Measurements from ENCODE around the gene BEAN1. TPM values are rescaled to one million over a fixed set of nuclear protein-coding genes. Genes with fewer than 3 reads are reported as not detected.
"Not testable (repeated sequence)": the region's sequence is repeated elsewhere in the genome, so short reads cannot be mapped to it uniquely, and the experiment has no call there.

The BEAN1 gene
- total RNA-seq, 1 experiment from 2014 or later: 0.24 TPM

DNA sequence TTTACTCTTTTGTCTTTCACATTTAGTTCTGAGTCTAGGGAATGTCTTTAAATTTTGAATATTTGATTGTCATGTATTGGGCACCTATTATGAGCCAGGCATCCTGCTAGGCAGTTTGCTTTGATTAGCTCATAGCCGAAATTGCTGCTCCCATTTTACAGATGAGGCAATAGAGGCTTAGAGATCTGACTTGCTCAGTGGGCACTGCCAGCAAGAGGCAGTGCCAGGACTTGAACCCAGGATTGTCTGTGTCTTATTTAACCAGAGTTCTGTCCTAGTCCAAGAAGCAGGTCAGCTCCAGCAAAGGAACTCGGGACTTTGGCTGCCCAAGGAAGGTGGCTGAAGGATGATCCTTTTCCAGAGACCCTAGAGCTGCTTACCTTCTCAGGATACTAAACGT is 24.5 kb downstream of the BEAN1 start:
- no peaks in the 10 kb centered on the region for H3K36me3 Mint-ChIP-seq (ENCODE audit: insufficient read depth in 1 of 3, low read depth in 3 of 3)
- no peak overlapping the region for H3K4ac ChIP-seq (ENCODE audit: low read depth, low read length)
- DNase-seq: no peak
- TF ChIP-seq CTCF (conservative IDR thresholded peaks at IDR 0.05): no peak
- H3K27ac Mint-ChIP-seq: no peak overlapping the region
- H3K18ac ChIP-seq (ENCODE audit: insufficient read length, low read depth, low read length): no peak overlapping the region
- H2BK15ac ChIP-seq (ENCODE audit: low read depth, low read length): no peak overlapping the region
- no peak overlapping the region for H3K14ac ChIP-seq (ENCODE audit: insufficient read depth, low read length)
- H3K27me3 ChIP-seq (ENCODE audit: insufficient read depth, low read length): no peaks in the 10 kb centered on the region
- H4K5ac ChIP-seq (ENCODE audit: insufficient read length, low read depth, low read length): no peak overlapping the region
- no peak overlapping the region for H2BK20ac ChIP-seq (ENCODE audit: low read depth, low read length, poor library complexity, severe bottlenecking)
- H2AK5ac ChIP-seq (ENCODE audit: insufficient read length, low read length): no peak overlapping the region
- H4K8ac ChIP-seq (replicated peaks; ENCODE audit: insufficient read length, low read depth, low read length): no peak overlapping the region
- no peaks in the 10 kb centered on the region for H3K79me2 ChIP-seq (ENCODE audit: insufficient read depth, low read length)
- H3K23ac ChIP-seq (ENCODE audit: insufficient read length, low read depth, low read length): no peak overlapping the region
- no peak overlapping the region for H3K9ac ChIP-seq (ENCODE audit: extremely low read depth, insufficient read length, low read length)
- no peaks in the 10 kb centered on the region for H3K9me3 ChIP-seq (ENCODE audit: control insufficient read depth, low read depth, low read length)
- H3K4me1 ChIP-seq (ENCODE audit: insufficient read depth, low read length): no peaks in the 10 kb centered on the region
- no peak overlapping the region for H3K4me3 Mint-ChIP-seq
- no peaks in the 10 kb centered on the region for H3K79me1 ChIP-seq (ENCODE audit: insufficient read depth, low read depth, low read length, poor library complexity, severe bottlenecking)
- no peak overlapping the region for H3K56ac ChIP-seq (ENCODE audit: insufficient read length, low read depth, low read length)
- peaks cover 8% of the 10 kb centered on the region for H3K27me3 Mint-ChIP-seq (ENCODE audit: low read depth)
- no peak overlapping the region for H3K27ac ChIP-seq (ENCODE audit: insufficient read length, low read depth, low read length)
- no peak overlapping the region for H2AFZ ChIP-seq (ENCODE audit: low read length)
- no peaks in the 10 kb centered on the region for H3K4me1 Mint-ChIP-seq
- no peak overlapping the region for H3K4me2 ChIP-seq (ENCODE audit: insufficient read depth, insufficient read length, low read length)
- no peak overlapping the region for H3T11ph ChIP-seq (ENCODE audit: low read length)
- H3K23me2 ChIP-seq (ENCODE audit: insufficient read length, low read depth, low read length, poor library complexity, severe bottlenecking): no peaks in the 10 kb centered on the region
- H3K9me3 Mint-ChIP-seq: no peaks in the 10 kb centered on the region
- no CpG with 5 or more reads among the region's 3 CpGs for WGBS (ENCODE audit: extremely low coverage, insufficient read length, low lambda C conversion rate)
- H2BK5ac ChIP-seq (ENCODE audit: insufficient read length, low read length): no peak overlapping the region
- H2BK12ac ChIP-seq (ENCODE audit: insufficient read length, low read depth, low read length): no peak overlapping the region
- no peak overlapping the region for H2BK120ac ChIP-seq (ENCODE audit: low read depth, low read length, poor library complexity, severe bottlenecking)
- H4K91ac ChIP-seq (ENCODE audit: insufficient read length, low read depth, low read length): no peak overlapping the region
- H4K20me1 ChIP-seq (ENCODE audit: control insufficient read depth, insufficient read depth, insufficient read length): no peaks in the 10 kb centered on the region

- not testable (repeated sequence) for H3K27me3 ChIP-seq (ENCODE audit: insufficient read depth, low read length); H3K4ac ChIP-seq (ENCODE audit: low read depth, low read length); H3K79me2 ChIP-seq (ENCODE audit: insufficient read depth, low read length); H4K8ac ChIP-seq (replicated peaks; ENCODE audit: insufficient read length, low read depth, low read length); H3K4me3 Mint-ChIP-seq; H2AFZ ChIP-seq (ENCODE audit: low read length); H2BK5ac ChIP-seq (ENCODE audit: insufficient read length, low read length); H3K56ac ChIP-seq (ENCODE audit: insufficient read length, low read depth, low read length); H3K9me3 Mint-ChIP-seq; H4K5ac ChIP-seq (ENCODE audit: insufficient read length, low read depth, low read length); H2BK12ac ChIP-seq (ENCODE audit: insufficient read length, low read depth, low read length); H3K23me2 ChIP-seq (ENCODE audit: insufficient read length, low read depth, low read length, poor library complexity, severe bottlenecking); H2BK20ac ChIP-seq (ENCODE audit: low read depth, low read length, poor library complexity, severe bottlenecking); H3K27ac ChIP-seq (ENCODE audit: insufficient read length, low read depth, low read length); H3T11ph ChIP-seq (ENCODE audit: low read length); H3K4me2 ChIP-seq (ENCODE audit: insufficient read depth, insufficient read length, low read length); H3K14ac ChIP-seq (ENCODE audit: insufficient read depth, low read length); H3K36me3 Mint-ChIP-seq (ENCODE audit: insufficient read depth in 1 of 3, low read depth in 3 of 3); DNase-seq; H2BK15ac ChIP-seq (ENCODE audit: low read depth, low read length); H3K23ac ChIP-seq (ENCODE audit: insufficient read length, low read depth, low read length); H3K4me1 ChIP-seq (ENCODE audit: insufficient read depth, low read length); H3K9ac ChIP-seq (ENCODE audit: extremely low read depth, insufficient read length, low read length); H3K9me3 ChIP-seq (ENCODE audit: control insufficient read depth, low read depth, low read length); H4K20me1 ChIP-seq (ENCODE audit: control insufficient read depth, insufficient read depth, insufficient read length); H3K79me1 ChIP-seq (ENCODE audit: insufficient read depth, low read depth, low read length, poor library complexity, severe bottlenecking); H3K4me1 Mint-ChIP-seq; H2AK5ac ChIP-seq (ENCODE audit: insufficient read length, low read length); H2BK120ac ChIP-seq (ENCODE audit: low read depth, low read length, poor library complexity, severe bottlenecking); H3K18ac ChIP-seq (ENCODE audit: insufficient read length, low read depth, low read length); H4K91ac ChIP-seq (ENCODE audit: insufficient read length, low read depth, low read length); H3K27ac Mint-ChIP-seq; H3K27me3 Mint-ChIP-seq (ENCODE audit: low read depth)
- no CpG with 5 or more reads among the region's 1 CpG for whole genome bisulfite sequencing (ENCODE audit: extremely low coverage, insufficient read length, low lambda C conversion rate)
Observed at GRCh38 chr16:66453230-66453629, 26.1 kb downstream of the BEAN1 start.
